GM21786 (cell line): Measurements from ENCODE around the gene POLR2A.

Experiments
- ATAC-seq: cut with Tn5 transposase; IDR thresholded peaks from one replicate; pipeline ENCODE4 v1.9.1; 2021; ENCODE audit not compliant: unreplicated experiment

Gene POLR2A

DNA sequence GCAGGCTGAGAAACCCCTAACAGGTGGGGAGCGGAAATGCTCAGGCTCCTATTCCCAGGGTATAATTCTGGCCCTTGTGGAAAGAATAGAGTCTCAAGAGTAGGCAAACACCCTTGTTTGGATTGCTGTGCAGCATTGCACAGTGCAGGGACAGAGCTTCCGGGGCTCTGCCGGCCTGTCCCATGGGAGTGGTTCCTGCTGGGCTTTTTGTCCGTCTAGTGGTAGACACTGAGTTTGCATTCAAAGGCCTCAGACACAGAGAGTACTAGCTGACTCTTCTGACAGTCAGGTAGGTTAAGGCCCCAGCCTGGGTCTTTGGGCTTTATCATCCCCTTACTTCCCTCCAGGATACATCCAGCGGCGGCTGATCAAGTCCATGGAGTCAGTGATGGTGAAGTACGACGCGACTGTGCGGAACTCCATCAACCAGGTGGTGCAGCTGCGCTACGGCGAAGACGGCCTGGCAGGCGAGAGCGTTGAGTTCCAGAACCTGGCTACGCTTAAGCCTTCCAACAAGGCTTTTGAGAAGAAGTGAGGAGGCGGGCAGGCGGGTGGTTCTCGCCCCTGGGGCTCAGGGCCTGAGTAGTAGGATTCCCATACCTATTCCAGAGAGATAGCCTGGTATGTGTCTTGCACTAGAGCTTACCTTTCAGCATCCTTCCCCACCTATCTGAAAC lies 18.1 kb downstream of the POLR2A start:
- no peak for ATAC-seq

- no peak for ATAC-seq
Measured at GRCh38 chr17:7502987-7503386, 18.8 kb downstream of the POLR2A start.

DNA sequence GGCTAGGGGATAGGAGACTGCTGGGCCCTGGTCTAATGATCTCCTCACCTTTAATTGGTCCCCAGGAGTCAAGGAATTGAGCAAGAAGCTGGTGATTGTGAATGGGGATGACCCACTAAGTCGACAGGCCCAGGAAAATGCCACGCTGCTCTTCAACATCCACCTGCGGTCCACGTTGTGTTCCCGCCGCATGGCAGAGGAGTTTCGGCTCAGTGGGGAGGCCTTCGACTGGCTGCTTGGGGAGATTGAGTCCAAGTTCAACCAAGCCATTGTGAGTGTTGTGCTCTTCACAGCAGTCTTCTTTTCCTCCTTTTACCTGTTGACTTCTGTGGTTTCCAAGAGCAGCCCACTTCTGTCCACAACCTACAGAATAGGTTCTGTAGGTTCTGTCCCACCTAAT lies 19.4 kb downstream of the POLR2A start:
- ATAC-seq: no peak

- no peak for ATAC-seq
Measured at GRCh38 chr17:7508145-7508544, 24.0 kb downstream of the POLR2A start.

GRCh38 chr17:7508846-7509245 lies 24.7 kb downstream of the POLR2A start:
- no peak for ATAC-seq

- ATAC-seq: no peak
Measured at GRCh38 chr17:7509937-7510336, 25.8 kb downstream of the POLR2A start.

- no peak for ATAC-seq
Measured at GRCh38 chr17:7511108-7511507, 26.9 kb downstream of the POLR2A start.

DNA sequence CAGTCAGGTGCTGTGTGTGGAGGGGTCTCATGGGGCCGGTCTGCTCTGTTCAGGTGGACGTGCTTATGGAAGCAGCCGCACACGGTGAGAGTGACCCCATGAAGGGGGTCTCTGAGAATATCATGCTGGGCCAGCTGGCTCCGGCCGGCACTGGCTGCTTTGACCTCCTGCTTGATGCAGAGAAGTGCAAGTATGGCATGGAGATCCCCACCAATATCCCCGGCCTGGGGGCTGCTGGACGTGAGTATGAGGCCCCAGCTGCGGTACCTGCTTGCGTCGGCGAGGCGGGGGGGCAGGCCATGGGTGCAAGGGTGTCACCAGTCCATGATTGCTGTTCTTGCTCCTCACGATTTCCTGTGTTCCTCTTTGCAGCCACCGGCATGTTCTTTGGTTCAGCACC lies 27.9 kb downstream of the POLR2A start:
- no peak for ATAC-seq

DNA sequence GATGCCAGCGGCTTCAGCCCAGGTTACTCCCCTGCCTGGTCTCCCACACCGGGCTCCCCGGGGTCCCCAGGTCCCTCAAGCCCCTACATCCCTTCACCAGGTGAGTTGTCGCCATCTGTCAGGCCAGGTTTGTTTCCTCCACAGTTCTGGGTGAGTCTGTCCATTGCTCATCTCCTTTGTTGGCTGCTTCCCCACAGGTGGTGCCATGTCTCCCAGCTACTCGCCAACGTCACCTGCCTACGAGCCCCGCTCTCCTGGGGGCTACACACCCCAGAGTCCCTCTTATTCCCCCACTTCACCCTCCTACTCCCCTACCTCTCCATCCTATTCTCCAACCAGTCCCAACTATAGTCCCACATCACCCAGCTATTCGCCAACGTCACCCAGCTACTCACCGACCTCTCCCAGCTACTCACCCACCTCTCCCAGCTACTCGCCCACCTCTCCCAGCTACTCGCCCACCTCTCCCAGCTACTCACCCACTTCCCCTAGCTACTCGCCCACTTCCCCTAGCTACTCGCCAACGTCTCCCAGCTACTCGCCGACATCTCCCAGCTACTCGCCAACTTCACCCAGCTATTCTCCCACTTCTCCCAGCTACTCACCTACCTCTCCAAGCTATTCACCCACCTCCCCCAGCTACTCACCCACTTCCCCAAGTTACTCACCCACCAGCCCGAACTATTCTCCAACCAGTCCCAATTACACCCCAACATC lies 28.8 kb downstream of the POLR2A start:
- ATAC-seq: no peak

- ATAC-seq: no peak
Measured at GRCh38 chr17:7513850-7514419, 29.8 kb downstream of the POLR2A start.

- no peak for ATAC-seq
Measured at GRCh38 chr17:7515911-7516610, 31.9 kb downstream of the POLR2A start.

DNA sequence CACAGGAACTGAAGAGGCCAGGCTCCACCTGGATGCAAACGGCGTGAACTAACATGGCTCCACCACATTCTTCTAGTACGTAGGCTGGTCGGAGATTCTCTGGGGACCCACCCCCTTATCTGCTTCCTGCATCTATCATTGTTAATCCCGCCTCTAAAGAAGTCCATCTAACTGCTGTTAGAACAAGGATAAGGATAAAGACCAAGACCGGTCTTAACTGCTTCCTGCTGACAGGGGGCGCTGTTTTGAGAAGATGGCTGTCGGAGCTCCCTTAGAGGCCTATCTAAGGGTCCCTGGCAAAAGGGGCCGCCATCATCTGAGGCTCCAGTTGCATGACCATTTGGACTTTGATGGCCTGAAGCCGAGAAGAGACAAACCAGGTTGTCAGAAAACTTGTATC lies 38.9 kb downstream of the POLR2A start:
- no peak for ATAC-seq

- no peak for ATAC-seq
Measured at GRCh38 chr17:7528842-7529241, 44.7 kb downstream of the POLR2A start.

GRCh38 chr17:7530023-7530900 lies 46.1 kb downstream of the POLR2A start:
- no peak for ATAC-seq

DNA sequence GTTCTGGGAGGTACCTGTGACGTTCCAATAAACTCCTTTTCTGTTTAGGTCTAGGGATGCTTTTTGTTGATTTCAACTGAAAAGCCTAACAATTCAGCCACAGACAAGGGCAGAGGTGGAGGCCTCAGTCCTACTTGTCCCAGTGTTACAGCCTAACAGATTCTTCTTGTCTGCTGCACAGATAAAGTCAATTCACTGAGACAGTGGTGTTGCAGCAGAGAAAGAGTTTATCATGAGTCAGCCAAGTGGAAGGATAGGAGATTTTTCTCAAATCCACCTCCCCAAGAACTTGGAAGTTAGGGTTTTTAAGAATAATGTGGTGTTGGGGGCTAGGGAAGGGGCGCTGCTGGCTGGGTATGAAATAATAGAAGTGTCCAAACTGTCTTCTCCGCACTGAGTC lies 53.9 kb downstream of the POLR2A start:
- ATAC-seq: no peak

DNA sequence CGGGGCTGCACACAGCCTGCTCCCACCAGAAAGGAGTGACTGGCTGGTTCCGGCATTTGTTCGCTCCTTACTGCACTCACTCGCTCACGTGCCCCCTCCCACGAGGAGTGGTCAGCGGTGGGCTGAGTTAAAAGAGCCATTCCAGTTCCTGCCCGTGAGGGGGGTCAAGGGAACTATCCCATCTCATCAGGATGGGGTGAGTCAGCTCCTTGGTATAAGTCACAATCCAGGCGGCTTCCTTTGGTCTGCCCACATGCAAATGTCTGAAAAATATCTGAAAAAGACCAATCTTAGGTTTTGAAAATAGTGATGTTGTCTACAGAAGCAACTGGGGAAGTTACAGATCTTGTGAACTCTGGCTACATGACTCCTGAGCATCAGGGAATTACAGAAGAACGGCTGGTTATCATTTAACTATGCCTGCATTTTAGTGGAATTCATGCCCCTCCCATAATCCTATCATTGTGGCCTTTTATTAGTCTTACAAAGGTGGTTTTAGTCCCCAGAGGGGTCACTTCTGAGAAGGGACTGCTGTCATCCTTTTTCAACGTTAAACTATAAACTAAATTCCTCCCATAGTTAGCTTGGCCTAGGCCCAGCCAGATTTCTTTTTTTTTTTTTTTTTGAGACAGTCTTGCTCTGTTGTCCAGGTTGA lies 54.9 kb downstream of the POLR2A start:
- no peak for ATAC-seq

DNA sequence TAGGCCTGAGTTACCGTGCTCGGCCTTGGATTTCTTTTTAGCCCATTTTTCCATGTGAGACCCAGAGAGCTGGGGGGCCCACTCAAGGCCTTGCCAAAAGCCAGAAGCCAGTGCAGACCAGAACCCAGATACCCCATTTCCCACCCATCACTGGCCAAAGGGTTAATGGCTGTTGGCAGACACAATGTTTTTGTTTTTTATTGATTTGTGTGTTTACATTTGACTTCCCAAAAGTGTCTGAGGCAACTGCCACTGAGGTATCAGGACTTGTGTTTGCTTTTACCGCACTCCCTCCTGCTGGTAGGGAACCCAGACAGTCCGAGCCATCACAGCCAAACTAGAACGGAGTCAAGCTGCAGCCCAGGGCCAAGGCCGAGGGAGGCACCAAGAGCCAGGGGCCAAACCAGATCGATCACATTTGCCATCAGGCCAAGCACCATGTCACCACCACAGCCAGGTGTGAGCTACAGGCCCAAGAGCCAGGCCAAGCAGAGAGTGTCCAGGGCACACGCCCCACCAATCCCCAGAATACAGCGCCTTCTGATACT lies 57.0 kb downstream of the POLR2A start:
- ATAC-seq: no peak

DNA sequence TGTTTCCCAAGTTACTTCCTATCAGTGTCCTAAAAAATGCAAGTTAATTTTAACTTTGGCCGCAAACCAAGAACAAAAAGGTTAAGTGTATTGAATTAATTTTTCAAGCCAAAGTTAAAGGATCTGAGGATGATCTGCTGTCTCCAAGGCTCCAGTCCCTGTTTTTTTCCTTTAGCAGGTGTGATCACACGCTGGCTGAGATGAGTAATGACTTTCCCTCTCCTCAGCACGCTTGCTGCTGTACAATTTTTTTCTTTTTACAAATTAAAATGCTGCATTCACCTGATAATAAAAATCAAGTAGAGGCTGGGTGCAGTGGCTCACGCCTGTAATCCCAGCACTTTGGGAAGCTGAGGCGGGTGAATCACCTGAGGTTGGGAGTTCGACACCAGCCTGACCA lies 60.7 kb downstream of the POLR2A start:
- no peak for ATAC-seq

DNA sequence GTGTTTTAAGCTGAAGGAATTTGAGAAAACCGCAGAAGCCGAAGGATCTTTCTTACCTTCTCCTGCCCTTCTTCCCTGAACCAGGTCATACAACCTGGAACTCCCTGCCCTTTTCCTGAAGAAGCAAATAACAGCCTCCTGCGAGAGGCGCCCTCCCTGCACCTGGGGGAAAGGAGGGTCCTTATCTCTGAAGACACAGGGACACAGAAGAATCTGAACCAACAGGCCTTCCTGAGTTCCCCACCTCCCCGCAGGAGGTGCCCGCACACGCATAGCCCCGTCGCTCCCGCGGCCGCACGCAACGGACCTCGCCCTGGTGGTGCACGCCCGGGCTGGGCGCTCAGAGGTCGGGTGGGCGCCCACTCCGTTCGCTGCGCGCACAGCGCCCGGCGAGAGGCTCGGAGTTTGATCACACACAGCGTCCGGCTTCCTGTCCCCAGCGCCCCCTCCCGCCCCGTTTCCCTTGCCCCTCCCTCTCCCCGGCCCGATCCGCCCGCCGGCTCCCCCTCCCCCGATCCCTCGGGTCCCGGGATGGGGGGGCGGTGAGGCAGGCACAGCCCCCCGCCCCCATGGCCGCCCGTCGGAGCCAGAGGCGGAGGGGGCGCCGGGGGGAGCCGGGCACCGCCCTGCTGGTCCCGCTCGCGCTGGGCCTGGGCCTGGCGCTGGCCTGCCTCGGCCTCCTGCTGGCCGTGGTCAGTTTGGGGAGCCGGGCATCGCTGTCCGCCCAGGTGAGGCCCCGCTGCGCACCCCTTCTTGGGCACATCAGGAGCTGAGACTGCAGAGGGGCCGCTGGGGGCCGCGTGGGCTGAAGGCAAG lies 64.6 kb downstream of the POLR2A start, which contains the start of gene TNFSF12:
TSS of gene TNFSF12 (plus strand) at position 474 of the 816 bp plus-strand sequence. CDS start at position 570, 96 bp downstream.
- no peak for ATAC-seq
